ENCODE results near the gene PSMD6. TPM values are rescaled to one million over a fixed set of nuclear protein-coding genes. Genes with fewer than 3 reads are reported as not detected.

The PSMD6 gene
- total RNA-seq, 1 experiment from 2014 or later, result 78.7 TPM

- Histone ChIP-seq H3K36me3 (ENCODE audit: control insufficient read depth in 1 of 2, insufficient read depth in 2 of 2, low read length in 2 of 2) (peaks cover 18% of the 10 kb centered on the region in 2 experiments; a peak in 3 of 4 replicates), H3K4me3 (replicated peaks in 1 of 2; ENCODE audit: low read depth in 1 of 2, low read length in 2 of 2) (no peak overlapping the region), H3K9me3 (ENCODE audit: control insufficient read depth in 1 of 2, insufficient read depth in 1 of 2, low read depth in 1 of 2, low read length in 2 of 2) (no peaks in the 10 kb centered on the region), H3K27me3 (ENCODE audit: insufficient read depth, low read length) (no peaks in the 10 kb centered on the region), H3K4me1 (ENCODE audit: control insufficient read depth in 1 of 2, insufficient read depth in 2 of 2, low read length in 2 of 2) (no peaks in the 10 kb centered on the region), H3K79me2 (ENCODE audit: insufficient read depth, low read length) (0 out of 2 replicates have a peak, but pooled peaks cover 4% of the 10 kb centered on the region), H2AFZ (ENCODE audit: low read depth, low read length, poor library complexity, severe bottlenecking) (no peak overlapping the region), H4K20me1 (ENCODE audit: insufficient read depth) (no peaks in the 10 kb centered on the region; the same call in 1 of the 2 replicates), H3K9me2 (ENCODE audit: insufficient read depth) (no peaks in the 10 kb centered on the region), H3K9ac (ENCODE audit: low read length) (no peak overlapping the region), H3K27ac (ENCODE audit: low read depth, low read length) (no peak overlapping the region), H3K4me2 (ENCODE audit: low read length) (no peak overlapping the region)
- ChIA-PET RAD21 (ENCODE audit: low non-redundant PET in 1 of 2, low total read pairs in 2 of 2, uncharacterized antibody in 2 of 2, unreplicated experiment in 2 of 2) (no interaction called here), CTCF (no interaction called here), POLR2A (no interaction called here)
- no TSS peak for BruUV-seq (replicated peaks)
- DNase-seq (ENCODE audit: low read depth, low spot score), result no peak
- TF ChIP-seq ZFX (IDR thresholded peaks at IDR 0.05) (no peak), ELF1 (IDR thresholded peaks at IDR 0.05; ENCODE audit: borderline replicate concordance, low read depth) (no peak), SRF (IDR thresholded peaks at IDR 0.05; ENCODE audit: low read depth) (no peak), POLR2AphosphoS5 (IDR thresholded peaks at IDR 0.05; ENCODE audit: low read depth, low read length) (no peak), POLR2A (IDR thresholded peaks at IDR 0.05; ENCODE audit: borderline replicate concordance, extremely low read depth, insufficient read depth, insufficient read length) (no peak), EGR1 (IDR thresholded peaks at IDR 0.05; ENCODE audit: low read depth) (no peak), FOSL1 (IDR thresholded peaks at IDR 0.05; ENCODE audit: low read depth) (no peak), EZH2phosphoT487 (IDR thresholded peaks at IDR 0.05; ENCODE audit: borderline replicate concordance) (no peak), EZH2 (IDR thresholded peaks at IDR 0.05) (no peak), CEBPB (IDR thresholded peaks at IDR 0.05; ENCODE audit: low read depth) (no peak)
- TF ChIP-seq, protein P1, sequence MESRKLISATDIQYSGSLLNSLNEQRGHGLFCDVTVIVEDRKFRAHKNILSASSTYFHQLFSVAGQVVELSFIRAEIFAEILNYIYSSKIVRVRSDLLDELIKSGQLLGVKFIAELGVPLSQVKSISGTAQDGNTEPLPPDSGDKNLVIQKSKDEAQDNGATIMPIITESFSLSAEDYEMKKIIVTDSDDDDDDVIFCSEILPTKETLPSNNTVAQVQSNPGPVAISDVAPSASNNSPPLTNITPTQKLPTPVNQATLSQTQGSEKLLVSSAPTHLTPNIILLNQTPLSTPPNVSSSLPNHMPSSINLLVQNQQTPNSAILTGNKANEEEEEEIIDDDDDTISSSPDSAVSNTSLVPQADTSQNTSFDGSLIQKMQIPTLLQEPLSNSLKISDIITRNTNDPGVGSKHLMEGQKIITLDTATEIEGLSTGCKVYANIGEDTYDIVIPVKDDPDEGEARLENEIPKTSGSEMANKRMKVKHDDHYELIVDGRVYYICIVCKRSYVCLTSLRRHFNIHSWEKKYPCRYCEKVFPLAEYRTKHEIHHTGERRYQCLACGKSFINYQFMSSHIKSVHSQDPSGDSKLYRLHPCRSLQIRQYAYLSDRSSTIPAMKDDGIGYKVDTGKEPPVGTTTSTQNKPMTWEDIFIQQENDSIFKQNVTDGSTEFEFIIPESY (IDR thresholded peaks at IDR 0.05; ENCODE audit: extremely low read depth, insufficient replicate concordance, low read length), result no peak
- intact Hi-C loops (cut with micrococcal nuclease), result no loop called here
- ATAC-seq, result no peak
Measured at GRCh38 chr3:64000453-64001055, 22.7 kb downstream of the PSMD6 start.

All from HCT116 (cell line).